ENCODE results near the gene NRXN3.

Gene NRXN3

GRCh38 chr14:78721756-78722480, 551.7 kb downstream of the NRXN3 start:
- no peaks in the 10 kb centered on the region for H3K4me1 ChIP-seq (ENCODE audit: control insufficient read depth, insufficient read depth, low read length, poor library complexity, severe bottlenecking)
- H3K27ac ChIP-seq (ENCODE audit: insufficient read depth, low read length, poor library complexity, severe bottlenecking): no peak overlapping the region
- H3K4me3 ChIP-seq (ENCODE audit: insufficient read depth, low read depth, low read length, poor library complexity, severe bottlenecking): no peak overlapping the region
- no peak for DNase-seq
- no peaks in the 10 kb centered on the region for H3K36me3 ChIP-seq (ENCODE audit: control insufficient read depth, insufficient read depth, low read length)
- no peaks in the 10 kb centered on the region for H3K27me3 ChIP-seq (replicated peaks; ENCODE audit: control insufficient read depth, insufficient read depth, low read length, poor library complexity, severe bottlenecking)
- H3K9me3 ChIP-seq (ENCODE audit: control insufficient read depth, low read length): no peaks in the 10 kb centered on the region

GRCh38 chr14:78725086-78725485, 554.9 kb downstream of the NRXN3 start:
- no peak overlapping the region for H3K4me3 ChIP-seq (ENCODE audit: insufficient read depth, low read depth, low read length, poor library complexity, severe bottlenecking)
- no peaks in the 10 kb centered on the region for H3K4me1 ChIP-seq (ENCODE audit: control insufficient read depth, insufficient read depth, low read length, poor library complexity, severe bottlenecking)
- no peaks in the 10 kb centered on the region for H3K27me3 ChIP-seq (replicated peaks; ENCODE audit: control insufficient read depth, insufficient read depth, low read length, poor library complexity, severe bottlenecking)
- H3K36me3 ChIP-seq (ENCODE audit: control insufficient read depth, insufficient read depth, low read length): no peaks in the 10 kb centered on the region
- no peaks in the 10 kb centered on the region for H3K9me3 ChIP-seq (ENCODE audit: control insufficient read depth, low read length)
- no peak overlapping the region for H3K27ac ChIP-seq (ENCODE audit: insufficient read depth, low read length, poor library complexity, severe bottlenecking)
- no peak for DNase-seq

GRCh38 chr14:78737116-78737515, 566.9 kb downstream of the NRXN3 start:
- Histone ChIP-seq H3K4me1 (ENCODE audit: control insufficient read depth, insufficient read depth, low read length, poor library complexity, severe bottlenecking) (no peaks in the 10 kb centered on the region), H3K36me3 (ENCODE audit: control insufficient read depth, insufficient read depth, low read length) (no peaks in the 10 kb centered on the region), H3K27me3 (replicated peaks; ENCODE audit: control insufficient read depth, insufficient read depth, low read length, poor library complexity, severe bottlenecking) (no peaks in the 10 kb centered on the region), H3K4me3 (ENCODE audit: insufficient read depth, low read depth, low read length, poor library complexity, severe bottlenecking) (no peak overlapping the region), H3K9me3 (ENCODE audit: control insufficient read depth, low read length) (no peaks in the 10 kb centered on the region), H3K27ac (ENCODE audit: insufficient read depth, low read length, poor library complexity, severe bottlenecking) (no peak overlapping the region)
- no peak for DNase-seq

DNA sequence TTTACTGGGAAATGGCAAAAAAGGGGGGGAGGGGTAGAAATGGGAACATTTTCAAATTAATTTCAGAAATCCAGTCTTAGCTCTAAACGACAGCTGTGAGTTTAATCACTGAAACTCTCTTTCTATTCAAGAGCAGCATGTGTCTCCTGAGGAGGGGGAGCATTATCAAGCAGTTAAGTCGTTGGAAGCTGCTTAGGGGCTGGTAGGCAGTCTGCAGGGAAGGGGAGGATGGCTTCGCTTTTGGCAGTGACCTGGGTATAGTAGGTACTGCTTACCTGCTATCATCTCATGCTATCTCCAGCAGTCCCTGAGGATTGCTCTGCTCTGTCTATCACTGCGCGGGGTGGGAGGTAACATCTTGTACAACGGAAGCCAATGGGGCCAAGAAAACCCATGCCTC, 567.4 kb downstream of the NRXN3 start:
- H3K27me3 ChIP-seq (replicated peaks; ENCODE audit: control insufficient read depth, insufficient read depth, low read length, poor library complexity, severe bottlenecking): no peaks in the 10 kb centered on the region
- H3K9me3 ChIP-seq (ENCODE audit: control insufficient read depth, low read length): no peaks in the 10 kb centered on the region
- no peak for DNase-seq
- H3K4me3 ChIP-seq (ENCODE audit: insufficient read depth, low read depth, low read length, poor library complexity, severe bottlenecking): no peak overlapping the region
- no peak overlapping the region for H3K27ac ChIP-seq (ENCODE audit: insufficient read depth, low read length, poor library complexity, severe bottlenecking)
- no peaks in the 10 kb centered on the region for H3K36me3 ChIP-seq (ENCODE audit: control insufficient read depth, insufficient read depth, low read length)
- no peaks in the 10 kb centered on the region for H3K4me1 ChIP-seq (ENCODE audit: control insufficient read depth, insufficient read depth, low read length, poor library complexity, severe bottlenecking)

DNA sequence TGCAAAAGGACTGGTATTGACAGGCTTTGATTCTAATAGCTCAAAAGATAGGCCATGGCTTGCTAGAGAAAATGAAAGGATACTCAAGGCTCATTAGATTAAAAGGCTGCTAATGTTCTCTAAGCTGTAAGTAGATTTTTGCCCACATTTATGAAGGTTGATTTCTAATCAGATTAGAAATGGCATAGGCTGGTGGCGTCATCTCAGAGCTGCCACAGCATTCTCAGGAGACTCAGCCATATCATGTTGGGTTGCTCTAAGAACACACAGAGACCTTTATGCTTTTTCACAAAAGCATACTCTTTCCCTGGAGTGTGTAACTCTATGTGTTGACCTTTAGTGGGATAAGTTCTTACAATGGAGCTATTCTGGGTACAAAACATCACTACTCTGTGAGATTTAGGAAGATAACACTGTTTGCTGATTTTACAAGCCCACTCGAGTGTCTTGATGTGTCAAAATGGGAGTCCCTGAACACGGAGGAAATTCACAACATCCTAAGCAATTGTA, 576.0 kb downstream of the NRXN3 start:
- H3K27me3 ChIP-seq (replicated peaks; ENCODE audit: control insufficient read depth, insufficient read depth, low read length, poor library complexity, severe bottlenecking): no peaks in the 10 kb centered on the region
- DNase-seq: no peak
- no peak overlapping the region for H3K27ac ChIP-seq (ENCODE audit: insufficient read depth, low read length, poor library complexity, severe bottlenecking)
- no peak overlapping the region for H3K4me3 ChIP-seq (ENCODE audit: insufficient read depth, low read depth, low read length, poor library complexity, severe bottlenecking)
- no peaks in the 10 kb centered on the region for H3K4me1 ChIP-seq (ENCODE audit: control insufficient read depth, insufficient read depth, low read length, poor library complexity, severe bottlenecking)
- no peaks in the 10 kb centered on the region for H3K9me3 ChIP-seq (ENCODE audit: control insufficient read depth, low read length)
- H3K36me3 ChIP-seq (ENCODE audit: control insufficient read depth, insufficient read depth, low read length): no peaks in the 10 kb centered on the region

- Histone ChIP-seq H3K9me3 (ENCODE audit: control insufficient read depth, low read length) (no peaks in the 10 kb centered on the region), H3K36me3 (ENCODE audit: control insufficient read depth, insufficient read depth, low read length) (no peaks in the 10 kb centered on the region), H3K4me1 (ENCODE audit: control insufficient read depth, insufficient read depth, low read length, poor library complexity, severe bottlenecking) (no peaks in the 10 kb centered on the region), H3K27me3 (replicated peaks; ENCODE audit: control insufficient read depth, insufficient read depth, low read length, poor library complexity, severe bottlenecking) (no peaks in the 10 kb centered on the region), H3K27ac (ENCODE audit: insufficient read depth, low read length, poor library complexity, severe bottlenecking) (no peak overlapping the region), H3K4me3 (ENCODE audit: insufficient read depth, low read depth, low read length, poor library complexity, severe bottlenecking) (no peak overlapping the region)
- DNase-seq: no peak
Measured at GRCh38 chr14:78747813-78748212, 577.6 kb downstream of the NRXN3 start.

DNA sequence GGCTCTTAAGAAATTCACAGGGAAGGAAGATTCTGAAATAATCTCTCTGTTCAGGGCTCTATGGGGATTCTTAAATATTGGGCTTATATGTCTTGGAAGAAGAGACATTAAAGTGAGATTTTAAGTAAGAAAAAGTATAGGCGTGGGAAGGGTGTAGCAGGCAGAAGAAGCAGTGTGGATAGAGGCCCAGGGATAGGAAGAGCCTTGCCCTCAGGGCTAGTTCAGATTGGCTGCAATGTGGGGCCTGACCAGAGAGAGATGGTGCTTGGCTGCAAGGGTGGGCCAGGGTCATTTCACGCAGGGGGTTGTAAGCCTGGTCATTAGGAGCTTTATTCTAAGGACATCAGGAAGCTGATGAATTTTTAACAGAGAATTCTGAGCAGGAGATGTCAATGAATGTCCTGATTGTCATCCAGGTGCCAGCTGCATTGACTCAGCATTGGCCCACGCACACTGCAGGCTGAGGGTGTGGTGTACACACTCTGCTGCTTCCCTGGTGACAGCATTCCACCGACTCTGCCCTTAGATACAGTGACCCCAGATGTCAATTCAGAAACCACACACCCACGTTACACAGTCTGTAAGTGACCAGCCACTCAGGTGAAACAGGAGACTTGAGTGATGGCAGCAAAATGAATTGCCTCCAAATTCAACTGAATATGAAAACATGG, 582.5 kb downstream of the NRXN3 start:
- DNase-seq: no peak
- Histone ChIP-seq H3K4me3 (ENCODE audit: insufficient read depth, low read depth, low read length, poor library complexity, severe bottlenecking) (no peak overlapping the region), H3K9me3 (ENCODE audit: control insufficient read depth, low read length) (no peaks in the 10 kb centered on the region), H3K36me3 (ENCODE audit: control insufficient read depth, insufficient read depth, low read length) (no peaks in the 10 kb centered on the region), H3K27ac (ENCODE audit: insufficient read depth, low read length, poor library complexity, severe bottlenecking) (no peak overlapping the region), H3K4me1 (ENCODE audit: control insufficient read depth, insufficient read depth, low read length, poor library complexity, severe bottlenecking) (no peaks in the 10 kb centered on the region), H3K27me3 (replicated peaks; ENCODE audit: control insufficient read depth, insufficient read depth, low read length, poor library complexity, severe bottlenecking) (no peaks in the 10 kb centered on the region)

DNA sequence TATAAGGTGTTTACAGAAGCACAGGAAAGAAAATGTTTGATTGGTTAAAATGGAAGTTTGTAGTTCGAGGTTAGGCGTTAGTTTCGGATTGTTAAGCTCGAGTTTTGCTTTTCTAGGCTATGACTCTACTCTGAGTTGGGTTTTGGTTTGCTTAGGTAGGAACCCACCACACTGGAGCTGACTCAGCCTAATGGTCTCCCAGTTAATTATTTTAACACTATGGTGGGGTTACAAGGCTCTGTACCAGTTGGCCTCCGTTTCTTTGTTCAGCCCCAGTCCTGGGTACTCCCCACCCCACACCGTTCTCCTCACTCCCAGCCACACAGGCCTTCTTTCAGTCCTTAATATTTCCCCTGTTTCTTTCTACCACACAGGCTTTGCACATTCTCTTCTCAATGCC, 583.9 kb downstream of the NRXN3 start:
- Histone ChIP-seq H3K4me1 (ENCODE audit: control insufficient read depth, insufficient read depth, low read length, poor library complexity, severe bottlenecking) (no peaks in the 10 kb centered on the region), H3K9me3 (ENCODE audit: control insufficient read depth, low read length) (no peaks in the 10 kb centered on the region), H3K27me3 (replicated peaks; ENCODE audit: control insufficient read depth, insufficient read depth, low read length, poor library complexity, severe bottlenecking) (no peaks in the 10 kb centered on the region), H3K4me3 (ENCODE audit: insufficient read depth, low read depth, low read length, poor library complexity, severe bottlenecking) (no peak overlapping the region), H3K27ac (ENCODE audit: insufficient read depth, low read length, poor library complexity, severe bottlenecking) (no peak overlapping the region), H3K36me3 (ENCODE audit: control insufficient read depth, insufficient read depth, low read length) (no peaks in the 10 kb centered on the region)
- no peak for DNase-seq

DNA sequence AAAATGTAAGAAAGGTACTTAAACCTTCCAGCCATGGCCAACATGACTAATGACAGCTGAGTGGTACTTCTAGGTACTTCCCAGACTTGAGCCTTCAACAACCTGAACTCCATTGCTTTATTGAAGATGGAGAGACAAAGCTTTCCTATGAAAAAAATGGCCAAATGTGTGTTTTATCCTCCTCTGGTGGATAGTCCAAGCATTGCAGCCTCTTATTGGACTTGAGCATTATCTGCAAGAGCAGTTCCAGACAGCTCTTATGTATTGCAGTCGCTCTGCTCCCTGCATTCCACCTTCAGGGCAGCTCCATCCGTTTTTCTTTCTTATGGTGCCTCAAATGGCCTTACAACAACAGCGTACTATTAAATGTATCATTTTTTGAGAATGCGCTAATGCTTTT, 588.2 kb downstream of the NRXN3 start:
- no peaks in the 10 kb centered on the region for H3K27me3 ChIP-seq (replicated peaks; ENCODE audit: control insufficient read depth, insufficient read depth, low read length, poor library complexity, severe bottlenecking)
- no peak overlapping the region for H3K27ac ChIP-seq (ENCODE audit: insufficient read depth, low read length, poor library complexity, severe bottlenecking)
- no peaks in the 10 kb centered on the region for H3K36me3 ChIP-seq (ENCODE audit: control insufficient read depth, insufficient read depth, low read length)
- H3K4me3 ChIP-seq (ENCODE audit: insufficient read depth, low read depth, low read length, poor library complexity, severe bottlenecking): no peak overlapping the region
- no peaks in the 10 kb centered on the region for H3K4me1 ChIP-seq (ENCODE audit: control insufficient read depth, insufficient read depth, low read length, poor library complexity, severe bottlenecking)
- DNase-seq: no peak
- H3K9me3 ChIP-seq (ENCODE audit: control insufficient read depth, low read length): no peaks in the 10 kb centered on the region

DNA sequence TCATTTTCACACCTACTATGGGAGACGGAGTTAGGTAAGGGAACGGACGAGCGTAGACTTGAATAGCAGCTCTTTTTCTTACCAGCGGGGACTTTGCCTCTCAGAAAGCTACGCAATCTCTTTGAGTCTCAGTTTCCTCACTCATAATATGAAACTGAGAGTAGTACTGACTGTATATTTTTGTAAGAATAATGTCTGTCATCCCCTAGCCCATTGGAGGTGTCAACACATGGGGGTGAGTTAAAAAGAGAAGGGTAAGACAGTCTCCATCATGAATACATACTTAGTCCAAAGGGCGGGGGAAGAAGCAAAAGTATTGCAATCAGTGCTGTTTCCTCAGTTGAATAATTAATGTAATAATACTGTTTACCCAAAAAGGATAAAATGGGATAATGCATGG, 592.2 kb downstream of the NRXN3 start:
- Histone ChIP-seq H3K9me3 (ENCODE audit: control insufficient read depth, low read length) (no peaks in the 10 kb centered on the region), H3K27me3 (replicated peaks; ENCODE audit: control insufficient read depth, insufficient read depth, low read length, poor library complexity, severe bottlenecking) (no peaks in the 10 kb centered on the region), H3K4me3 (ENCODE audit: insufficient read depth, low read depth, low read length, poor library complexity, severe bottlenecking) (no peak overlapping the region), H3K36me3 (ENCODE audit: control insufficient read depth, insufficient read depth, low read length) (no peaks in the 10 kb centered on the region), H3K27ac (ENCODE audit: insufficient read depth, low read length, poor library complexity, severe bottlenecking) (no peak overlapping the region), H3K4me1 (ENCODE audit: control insufficient read depth, insufficient read depth, low read length, poor library complexity, severe bottlenecking) (no peaks in the 10 kb centered on the region)
- DNase-seq: no peak

Data from effector memory CD4-positive, alpha-beta T cell (primary cell).